HG03457 (cell line): ENCODE results near the gene EPB41.

Source experiments
- ATAC-seq: cut with Tn5 transposase; IDR thresholded peaks from one replicate; pipeline ENCODE4 v1.9.1; 2021; ENCODE audit warnings: moderate number of reproducible peaks; ENCODE audit not compliant: unreplicated experiment

EPB41 gene

DNA sequence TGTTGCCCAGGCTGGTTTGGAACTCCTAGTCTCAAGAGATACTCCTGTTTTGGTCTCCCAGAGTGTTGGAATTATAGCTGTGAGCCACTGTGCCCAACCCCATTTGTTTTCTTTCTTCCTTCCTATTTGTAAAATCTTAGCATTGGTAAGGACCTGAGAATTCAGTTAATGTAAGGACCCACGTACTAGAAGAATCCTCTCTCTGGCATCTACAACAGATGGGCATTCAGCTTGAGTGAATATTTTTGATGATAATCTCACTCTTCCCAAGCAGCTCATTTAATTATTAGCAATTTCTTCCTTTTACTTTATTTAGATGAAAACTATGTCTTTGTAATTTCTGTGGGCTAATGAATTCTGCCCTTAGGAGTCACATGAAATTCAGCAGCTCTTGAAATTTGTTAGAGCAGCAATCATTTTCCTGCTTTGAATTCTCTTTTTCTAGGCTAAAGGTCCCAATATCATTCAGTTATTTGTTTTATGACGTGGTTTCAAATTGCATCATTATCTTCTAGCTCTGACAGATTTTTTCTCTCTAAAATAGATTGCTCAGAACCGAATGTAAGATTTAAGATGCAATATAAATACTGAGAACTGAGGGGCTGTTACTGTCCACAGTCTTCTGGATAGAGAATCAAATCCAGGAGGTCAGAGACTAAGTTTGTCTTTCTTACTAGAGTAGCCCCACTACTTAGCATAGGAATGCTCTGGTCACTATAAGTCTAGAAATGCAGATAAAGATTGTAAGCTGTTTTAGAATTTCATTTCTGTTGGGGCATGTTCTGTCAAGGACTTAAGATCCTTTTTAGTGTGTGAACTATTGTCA lies 59.4 kb downstream of the EPB41 start:
- ATAC-seq: no peak

DNA sequence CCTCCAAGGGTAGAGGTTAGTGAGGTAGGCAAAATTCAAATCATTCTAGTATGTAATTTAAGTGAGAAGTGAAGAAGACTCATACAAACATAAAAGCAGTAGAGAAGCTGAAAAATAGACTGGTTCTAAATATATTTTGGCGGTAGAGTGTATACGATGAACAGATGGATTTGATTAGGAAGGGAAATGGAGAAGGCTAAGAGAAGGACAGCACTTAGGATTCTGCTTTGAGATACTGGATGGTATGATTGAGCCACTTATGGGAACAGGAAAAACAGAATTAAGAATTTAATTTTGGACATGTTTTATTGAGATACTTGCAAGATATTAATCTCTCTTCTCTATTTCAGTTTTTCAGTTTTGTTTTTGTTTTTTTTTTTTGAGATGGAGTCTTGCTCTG lies 60.1 kb downstream of the EPB41 start:
- no peak for ATAC-seq

DNA sequence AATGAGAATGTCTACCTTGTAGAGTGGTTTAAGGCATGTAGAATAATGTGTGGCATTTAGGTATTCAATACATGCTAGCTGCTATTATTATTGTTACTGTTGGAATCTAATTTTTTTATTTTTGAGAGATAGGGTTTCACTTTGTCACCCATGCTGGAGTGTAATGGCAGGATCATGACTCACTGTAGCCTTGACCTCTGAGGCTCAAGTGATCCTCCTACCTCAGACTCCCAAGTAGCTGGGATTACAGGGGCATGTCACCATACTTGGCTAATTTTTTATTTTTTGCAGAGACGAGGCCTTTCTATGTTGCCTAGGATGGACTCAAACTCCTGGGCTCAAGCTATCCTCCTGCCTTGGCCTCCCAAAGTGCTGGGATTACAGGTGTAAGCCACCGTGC lies 61.9 kb downstream of the EPB41 start:
- no peak for ATAC-seq

DNA sequence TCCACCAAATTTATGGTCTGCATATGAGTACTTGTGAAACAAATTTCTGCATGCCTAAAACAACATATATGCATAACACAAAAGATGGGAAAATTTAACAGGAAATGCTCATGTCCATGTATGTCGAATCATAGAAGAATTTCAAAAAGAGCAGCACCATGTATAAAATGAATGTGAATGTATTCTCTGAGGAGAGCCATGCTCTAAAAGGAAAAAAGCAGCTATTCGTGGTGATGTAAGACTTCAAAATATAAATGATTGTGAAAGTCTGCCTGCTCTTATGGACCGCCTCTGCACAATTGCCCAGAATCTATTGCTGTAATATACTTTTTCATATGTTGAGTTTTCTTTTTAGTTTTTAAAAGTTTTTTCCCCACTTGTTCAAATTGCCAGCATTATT lies 66.8 kb downstream of the EPB41 start:
- no peak for ATAC-seq

DNA sequence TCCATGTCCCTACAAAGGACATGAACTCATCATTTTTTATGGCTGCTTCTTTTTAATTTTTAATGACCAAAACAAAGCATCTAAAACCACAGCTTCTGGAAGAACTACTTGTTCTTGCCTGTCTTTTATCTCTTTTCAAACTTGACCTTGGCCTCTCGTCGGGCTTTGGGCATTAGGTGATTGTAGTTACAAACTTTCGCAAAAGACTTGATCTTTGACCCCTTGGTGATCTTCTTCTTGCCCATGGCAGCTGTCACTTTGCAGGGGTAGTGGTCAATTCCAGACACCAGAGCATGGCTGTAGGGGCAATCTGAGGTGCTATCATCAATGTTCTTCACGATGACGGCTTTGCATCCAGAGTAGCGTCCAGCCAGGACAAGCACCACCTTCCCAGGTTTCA lies 67.8 kb downstream of the EPB41 start:
- no peak for ATAC-seq

DNA sequence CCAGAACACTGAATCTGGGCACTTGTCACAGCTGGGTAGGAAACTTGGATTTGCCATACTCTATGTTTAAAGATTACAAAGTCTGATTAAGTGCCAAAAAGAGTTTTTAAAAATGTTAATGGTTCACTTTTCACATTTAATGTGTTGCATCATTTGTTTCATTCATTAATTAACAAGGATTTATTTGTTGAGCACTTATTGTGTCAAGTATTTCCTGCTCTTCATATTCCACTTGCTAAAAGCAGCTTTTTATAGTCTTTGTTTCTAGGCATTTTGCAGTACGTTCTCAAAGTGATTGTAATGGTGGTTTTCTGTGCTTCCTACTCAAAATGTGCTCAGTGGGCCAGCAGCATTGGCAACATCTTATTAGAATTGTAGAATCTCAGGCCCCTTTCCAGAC lies 68.7 kb downstream of the EPB41 start:
- ATAC-seq: no peak

DNA sequence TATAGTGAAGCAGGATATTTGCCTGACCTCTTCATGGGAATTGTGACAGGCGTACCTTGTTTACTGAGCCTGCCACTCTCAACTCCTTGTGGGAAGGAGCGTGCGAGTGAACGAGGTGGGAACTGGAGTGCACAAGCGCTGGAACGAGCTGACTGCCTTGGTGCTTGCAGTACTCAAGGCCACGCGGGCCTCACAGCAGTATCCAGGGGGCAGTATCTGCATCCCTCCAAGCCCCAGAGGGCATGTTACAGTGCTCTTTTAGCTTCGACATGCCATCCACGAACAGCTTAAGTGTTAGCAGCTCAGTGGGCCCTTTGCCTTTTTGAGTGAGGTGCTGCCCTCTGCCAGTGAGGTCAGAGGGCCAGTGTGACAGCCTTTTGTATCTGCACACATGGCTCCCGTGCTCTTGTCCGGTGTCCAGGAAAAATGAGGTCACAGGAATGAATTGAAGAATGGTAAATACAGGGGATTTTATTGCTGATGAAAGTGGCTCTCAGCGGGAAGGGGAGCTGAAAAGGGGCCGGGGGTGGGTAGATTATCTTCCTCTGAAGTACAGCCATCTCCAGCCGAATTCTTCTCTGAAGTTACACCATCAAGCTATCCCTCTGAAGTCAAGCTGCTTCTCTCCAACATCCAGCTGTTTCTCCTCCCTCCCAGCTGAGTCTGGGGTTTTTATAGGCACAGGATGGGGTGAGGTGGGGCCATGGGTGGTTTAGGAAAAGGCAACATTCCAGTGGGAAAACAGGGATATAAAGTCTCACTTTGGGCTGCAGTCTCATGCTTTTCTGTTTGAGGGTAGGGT lies 69.3 kb downstream of the EPB41 start:
- ATAC-seq: no peak

DNA sequence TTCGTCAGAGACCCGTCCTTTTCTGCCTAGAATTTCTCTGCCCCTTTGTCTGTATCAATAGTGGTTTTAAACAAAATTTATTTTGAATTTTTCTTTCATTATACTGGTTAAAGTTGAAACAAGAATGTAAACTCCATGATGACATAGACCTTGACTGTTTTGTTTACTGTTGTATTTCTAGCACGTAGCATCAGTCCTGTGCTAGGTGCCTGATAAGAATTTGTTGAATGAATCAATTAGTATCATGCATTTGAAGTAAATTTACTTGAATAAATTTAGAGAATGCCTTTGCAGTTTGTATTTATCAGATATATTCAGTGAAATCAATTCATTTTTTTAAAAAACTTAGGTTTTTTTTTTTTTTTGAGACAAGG lies 69.9 kb downstream of the EPB41 start:
- no peak for ATAC-seq

DNA sequence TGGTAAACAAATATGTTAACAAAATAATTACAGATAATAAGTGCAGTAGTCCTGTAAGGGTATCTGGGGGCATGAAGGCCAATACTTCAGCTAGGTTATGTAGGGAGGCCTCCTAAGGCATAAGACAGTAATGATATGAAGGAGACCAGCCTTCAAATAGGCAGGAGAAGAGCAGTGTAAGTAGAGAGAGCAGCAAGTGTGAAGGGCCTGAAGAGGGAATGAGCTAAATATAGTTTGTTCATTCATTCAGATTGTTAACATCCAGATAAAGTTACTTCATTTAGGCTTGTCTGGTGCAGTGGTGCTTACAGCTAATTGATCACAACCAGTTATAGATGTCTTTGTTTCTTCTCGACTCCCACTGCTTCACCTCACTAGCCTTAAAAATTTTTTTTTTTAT lies 71.1 kb downstream of the EPB41 start:
- ATAC-seq: no peak

DNA sequence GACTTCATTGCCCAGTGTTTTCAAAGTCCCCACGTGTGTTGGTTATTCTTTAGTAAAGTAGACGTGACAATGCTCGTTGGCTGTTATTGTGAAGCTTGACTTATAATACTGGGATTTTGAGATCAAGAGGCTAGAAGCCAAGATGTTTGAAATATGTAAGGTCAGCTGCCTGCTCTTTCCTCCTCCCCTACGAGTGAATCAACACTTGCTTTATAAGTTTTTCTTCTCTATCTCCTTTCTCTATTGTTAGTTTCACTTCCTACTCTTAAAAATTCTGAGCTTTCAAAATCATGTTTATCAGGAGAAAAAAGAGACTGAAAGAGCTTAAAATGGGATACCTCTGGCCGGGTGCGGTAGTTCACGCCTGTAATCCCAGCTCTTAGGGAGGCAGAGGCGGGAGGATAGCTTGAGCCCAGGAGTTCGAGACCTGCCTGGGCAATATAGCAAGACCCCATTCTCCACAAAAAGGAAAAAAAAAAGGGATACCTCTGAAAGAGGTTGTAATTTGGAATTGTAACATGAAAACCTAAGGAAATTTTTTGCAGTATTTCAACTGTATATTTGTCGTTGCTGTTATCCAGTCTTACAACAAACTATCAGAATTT lies 72.0 kb downstream of the EPB41 start:
- ATAC-seq: no peak

DNA sequence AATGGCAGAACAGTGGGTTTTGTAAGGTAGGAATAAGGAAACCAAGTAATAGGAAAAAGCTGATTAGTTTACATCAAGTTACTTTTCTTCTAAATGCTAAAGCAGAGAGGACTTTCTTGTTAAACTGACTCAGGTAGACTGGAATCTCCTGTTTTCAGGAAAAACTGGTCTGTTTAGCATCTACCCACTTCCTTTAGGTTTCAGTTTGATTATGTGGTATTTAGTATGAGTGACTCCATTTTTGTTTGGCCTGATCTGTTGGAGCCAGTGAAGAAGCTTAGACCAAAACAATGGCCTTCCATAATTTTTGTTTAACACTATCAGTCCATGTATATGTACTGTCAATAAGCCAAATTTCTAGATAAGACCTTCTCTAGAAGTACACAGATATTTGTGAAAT lies 88.4 kb downstream of the EPB41 start:
- no peak for ATAC-seq

DNA sequence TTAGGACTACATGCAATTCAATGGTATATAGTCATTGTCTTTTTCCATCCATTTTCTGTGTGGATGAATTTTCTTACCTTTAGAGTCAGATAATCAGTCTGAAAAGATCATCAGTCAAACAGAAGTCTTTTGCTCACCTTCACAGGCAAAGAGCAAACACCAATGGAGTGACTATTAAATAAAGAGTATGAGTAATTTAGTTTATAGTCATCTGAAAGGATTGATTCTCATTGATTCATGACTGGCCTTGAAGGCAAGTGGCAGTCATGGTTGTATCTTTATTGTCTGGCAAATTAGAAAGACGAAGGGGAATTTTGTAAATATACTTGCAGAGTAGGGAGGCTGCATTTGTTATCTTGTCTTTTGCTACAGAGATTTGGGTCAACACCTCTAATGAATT lies 89.9 kb downstream of the EPB41 start:
- ATAC-seq: no peak

DNA sequence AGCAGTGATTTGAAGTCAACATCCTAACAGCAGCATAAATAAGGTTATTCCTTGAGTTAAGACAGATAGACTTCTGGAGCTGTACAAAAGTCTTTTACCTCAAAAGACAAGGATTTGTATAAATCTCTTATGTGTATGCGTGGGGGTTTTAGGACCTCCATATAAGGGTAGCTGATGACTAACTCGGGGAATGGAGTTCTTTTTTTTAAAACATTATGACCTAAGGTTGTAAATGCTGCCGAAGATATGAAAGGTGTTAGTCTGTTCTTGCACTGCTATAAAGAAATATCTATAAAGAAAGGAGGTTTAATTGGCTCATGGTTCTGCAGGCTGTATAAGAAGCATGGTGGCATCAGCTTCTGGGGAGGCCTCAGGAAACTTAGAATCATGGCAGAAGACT lies 90.4 kb downstream of the EPB41 start:
- ATAC-seq: no peak

DNA sequence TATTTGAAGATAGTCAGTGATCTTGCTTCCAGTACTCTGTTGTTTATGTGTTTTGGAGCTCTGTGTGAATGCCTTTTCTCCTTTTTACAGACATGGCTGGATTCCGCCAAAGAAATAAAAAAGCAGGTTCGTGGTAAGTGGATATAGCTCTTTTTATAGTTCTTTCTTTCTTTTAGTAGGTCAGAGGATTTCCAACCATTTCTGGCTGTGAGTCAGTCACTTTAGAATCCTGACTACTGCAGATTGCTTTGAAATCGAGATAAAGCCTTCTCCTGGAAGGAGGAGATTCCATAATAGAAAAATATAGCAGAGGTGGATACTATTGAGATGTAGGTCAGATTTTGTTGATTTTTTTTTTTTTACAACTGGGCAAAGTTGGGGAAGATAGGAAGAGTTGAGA lies 97.4 kb downstream of the EPB41 start:
- no peak for ATAC-seq

DNA sequence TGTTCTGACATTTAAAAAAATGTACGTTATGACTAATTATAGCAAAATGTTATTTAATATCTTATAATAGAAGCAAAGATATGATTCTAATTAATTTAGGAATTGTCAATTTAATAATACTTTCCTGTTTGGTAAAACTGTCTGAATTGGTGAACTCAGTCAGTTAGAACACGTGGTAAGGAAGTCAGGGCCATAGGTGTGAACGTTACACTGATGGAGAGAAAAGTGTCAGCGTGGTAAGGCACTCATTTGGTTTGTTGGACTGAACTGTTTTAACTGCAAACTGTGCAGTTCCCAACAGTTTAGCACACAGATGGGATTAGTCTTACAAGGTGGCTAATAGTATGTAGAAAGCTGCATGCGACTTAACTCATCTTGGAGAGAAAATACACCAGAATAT lies 102.9 kb downstream of the EPB41 start:
- ATAC-seq: no peak

DNA sequence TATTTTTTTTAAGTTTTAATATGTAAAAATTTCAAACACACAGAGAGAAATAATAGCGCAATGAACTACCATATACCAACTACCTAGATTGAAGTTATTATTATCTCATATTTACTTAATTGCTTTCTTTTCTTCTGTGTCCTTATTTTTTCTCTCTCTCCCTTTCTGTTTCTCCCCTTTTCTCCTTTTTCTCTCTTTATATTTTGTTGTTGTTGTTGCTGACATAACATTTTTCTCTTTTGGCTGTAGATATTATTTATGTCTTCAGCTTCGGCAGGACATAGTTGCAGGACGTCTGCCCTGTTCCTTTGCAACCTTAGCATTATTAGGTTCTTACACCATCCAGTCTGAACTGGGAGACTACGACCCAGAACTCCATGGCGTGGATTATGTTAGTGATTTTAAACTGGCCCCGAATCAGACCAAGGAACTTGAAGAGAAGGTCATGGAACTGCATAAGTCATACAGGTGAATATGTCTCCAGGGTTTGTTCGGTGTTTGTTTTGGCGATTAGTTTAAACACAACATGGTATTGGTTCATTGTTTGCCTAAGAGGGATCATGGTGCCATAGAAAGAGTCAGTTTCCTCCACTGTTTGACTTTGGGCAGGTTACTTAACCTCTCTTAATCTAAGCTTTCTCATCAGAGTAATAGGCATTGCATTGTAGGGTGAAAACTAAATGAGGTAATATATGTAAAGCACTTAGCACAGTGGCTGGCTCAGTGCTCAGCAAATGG lies 103.8 kb downstream of the EPB41 start:
- ATAC-seq: no peak

DNA sequence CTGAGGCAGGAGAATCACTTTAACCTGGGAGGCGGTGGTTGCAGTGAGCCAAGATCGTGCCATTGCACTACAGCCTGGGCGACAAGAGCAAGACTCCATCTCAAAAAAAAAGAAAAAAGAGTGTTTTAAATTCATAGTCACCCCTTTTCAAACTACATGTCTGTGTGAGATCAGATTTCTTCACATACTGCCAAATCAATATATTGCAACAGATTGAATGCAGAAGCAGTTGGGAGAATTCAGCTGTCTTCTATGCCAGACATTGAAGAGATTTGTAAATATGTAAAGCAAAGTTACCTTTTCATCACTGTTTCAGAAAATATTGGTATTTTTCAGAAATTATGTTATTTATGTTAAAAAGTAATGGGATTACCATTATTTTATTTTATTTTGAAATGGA lies 108.3 kb downstream of the EPB41 start:
- ATAC-seq: no peak

DNA sequence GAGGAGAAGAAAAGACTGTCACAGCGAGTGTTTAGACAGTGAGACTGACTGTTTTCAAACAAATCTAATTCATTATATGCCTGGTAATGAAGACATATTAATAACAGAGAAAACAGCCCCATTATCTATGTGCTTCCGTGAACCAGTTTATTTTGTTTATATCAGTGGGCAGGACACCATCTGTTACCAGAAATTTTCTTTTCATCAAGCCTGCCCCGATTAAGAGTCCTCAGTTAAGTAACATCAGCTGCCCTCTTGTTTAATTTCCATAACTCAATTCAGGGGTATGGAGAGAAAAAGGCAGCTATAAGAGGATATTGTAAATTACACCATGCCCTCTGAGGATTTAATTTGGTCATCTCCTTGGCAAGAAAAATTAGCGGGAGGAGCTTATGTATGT lies 115.3 kb downstream of the EPB41 start:
- ATAC-seq: no peak

DNA sequence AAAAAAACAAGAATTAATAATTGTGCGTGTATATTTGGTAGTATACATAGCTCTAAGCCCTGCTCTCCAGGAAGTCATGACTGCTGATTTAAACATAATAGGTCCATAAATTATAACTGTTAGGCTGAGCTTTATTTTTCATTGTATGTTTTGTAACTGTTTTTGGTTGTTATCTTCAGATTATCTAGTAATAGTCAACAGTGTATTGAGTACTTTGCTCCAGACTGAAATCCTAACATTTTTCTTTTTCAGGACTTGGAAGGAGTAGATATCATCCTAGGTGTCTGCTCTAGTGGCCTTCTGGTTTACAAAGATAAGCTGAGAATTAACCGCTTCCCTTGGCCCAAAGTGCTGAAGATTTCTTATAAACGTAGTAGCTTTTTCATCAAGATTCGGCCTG lies 118.5 kb downstream of the EPB41 start:
- no peak for ATAC-seq

DNA sequence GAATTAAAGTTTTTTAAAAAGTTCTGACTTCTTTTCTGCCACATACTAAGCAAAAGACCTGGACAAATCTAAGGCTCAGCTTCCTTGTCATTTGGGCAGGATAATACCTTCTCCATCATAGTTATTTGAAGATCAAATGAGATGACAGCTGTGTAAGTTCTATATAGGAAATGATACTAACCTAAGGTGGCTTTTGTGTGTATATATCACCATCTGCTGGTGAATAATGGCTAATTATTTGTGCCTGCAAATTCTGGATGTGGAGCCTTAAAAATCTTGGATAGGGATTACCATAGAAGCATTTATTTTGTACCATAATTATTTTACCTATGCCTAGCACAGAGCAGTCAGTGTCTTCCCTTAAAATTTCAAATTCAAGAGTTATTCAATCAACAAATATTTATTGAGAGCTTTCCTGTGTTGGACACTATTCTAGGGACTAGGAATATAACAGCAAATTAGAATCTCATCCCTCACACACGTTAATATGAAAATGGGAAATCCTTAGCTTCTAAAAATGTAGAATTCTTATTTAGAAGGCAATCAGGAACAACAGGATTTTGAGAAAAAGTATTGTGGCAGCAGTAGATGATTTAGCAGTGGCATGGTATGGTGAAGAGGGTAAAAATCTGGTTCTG lies 119.6 kb downstream of the EPB41 start:
- no peak for ATAC-seq
